Hepatocyte (in vitro differentiated cells): Measurements from ENCODE around the gene ZNF532. TPM values are rescaled to one million over a fixed set of nuclear protein-coding genes. Genes with fewer than 3 reads are reported as not detected.

ENCODE experiments used
- DNase-seq: peaks from one replicate; pipeline ENCODE4 v3.0.0-alpha.2; 2016; ENCODE audit warnings: low spot score
- H2AFZ ChIP-seq: fragments of 200-600 bp; sonication (generic); 2 replicates; pipeline ENCODE4 v1.6.0; 2016; ENCODE audit warnings: antibody characterized with exemption, mild to moderate bottlenecking
- H3K27ac ChIP-seq: fragments of 200-600 bp; sonication (generic); 2 replicates; pipeline ENCODE4 v1.5.1; 2016; ENCODE audit warnings: mild to moderate bottlenecking
- H3K27me3 ChIP-seq: fragments of 200-600 bp; sonication (generic); 2 replicates; pipeline ENCODE4 v1.6.1; 2016
- H3K36me3 ChIP-seq: fragments of 200-600 bp; sonication (generic); replicated peaks from 2 replicates; pipeline ENCODE4 v1.5.1; 2016; ENCODE audit warnings: low read depth; ENCODE audit not compliant: insufficient read depth
- H3K4me1 ChIP-seq: fragments of 200-600 bp; sonication (generic); 2 replicates; pipeline ENCODE4 v1.5.1; 2016; ENCODE audit warnings: mild to moderate bottlenecking, moderate library complexity; ENCODE audit not compliant: insufficient read depth
- H3K4me2 ChIP-seq: fragments of 200-600 bp; sonication (generic); 2 replicates; pipeline ENCODE4 v1.6.0; 2016
- H3K4me3 ChIP-seq: fragments of 200-600 bp; sonication (generic); 2 replicates; pipeline ENCODE4 v1.5.1; 2016; ENCODE audit warnings: mild to moderate bottlenecking
- H3K79me2 ChIP-seq: fragments of 200-600 bp; sonication (generic); 2 replicates; pipeline ENCODE4 v1.6.0; 2017; ENCODE audit warnings: mild to moderate bottlenecking
- H3K9me2 ChIP-seq: fragments of 200-600 bp; sonication (generic); replicated peaks from 2 replicates; pipeline ENCODE4 v1.6.0; 2017; ENCODE audit warnings: mild to moderate bottlenecking; ENCODE audit not compliant: insufficient read depth
- H3K9me3 ChIP-seq: fragments of 200-600 bp; sonication (generic); 2 replicates; pipeline ENCODE4 v1.5.1; 2016; ENCODE audit warnings: low read depth, mild to moderate bottlenecking
- H4K20me1 ChIP-seq: fragments of 200-600 bp; sonication (generic); 2 replicates; pipeline ENCODE4 v1.6.0; 2016; ENCODE audit warnings: mild to moderate bottlenecking; ENCODE audit not compliant: insufficient read depth, poor library complexity, severe bottlenecking
- EZH2 ChIP-seq: fragments of 200-600 bp; sonication (generic); IDR thresholded peaks from 2 replicates; pipeline ENCODE4 v1.6.1; 2016; ENCODE audit warnings: antibody characterized with exemption, mild to moderate bottlenecking, borderline replicate concordance
- EZH2phosphoT487 ChIP-seq: fragments of 200-600 bp; sonication (generic); IDR thresholded peaks from one replicate; pipeline ENCODE4 v1.6.1; 2018; ENCODE audit warnings: antibody characterized with exemption, mild to moderate bottlenecking, low read depth, moderate library complexity; ENCODE audit not compliant: unreplicated experiment, severe bottlenecking
- WGBS: methylation state at CpG from one replicate; pipeline ENCODE4 v1.1.6; 2016; ENCODE audit warnings: low lambda C conversion rate; ENCODE audit errors: missing lambda C conversion rate; 5-methylcytosine and 5-hydroxymethylcytosine counted together
- polyA plus RNA-seq: library from polyadenylated mRNA; unstranded; fragments of >200 nt; fragmentation: Nextera tagmentation; extraction: Ambion mirVana; gene quantifications from 2 replicates; pipeline ENCODE4 v1.2.1, GENCODE V29; 2016
- total RNA-seq: library from RNA; depleted of rRNA; stranded (reverse); fragments of >200 nt; gene quantifications from 2 replicates; pipeline ENCODE4 v1.2.3, GENCODE V29; 2014
- TF ChIP-seq, protein P1 (sequence below): fragments of 200-600 bp; sonication (generic); IDR thresholded peaks from 2 replicates; pipeline ENCODE4 v1.5.1; 2016; ENCODE audit warnings: antibody characterized with exemption, mild to moderate bottlenecking; ENCODE audit not compliant: poor library complexity

Gene ZNF532
- total and polyA plus RNA-seq, 2 experiments from 2014 or later = 15.9 to 36.5 TPM

DNA sequence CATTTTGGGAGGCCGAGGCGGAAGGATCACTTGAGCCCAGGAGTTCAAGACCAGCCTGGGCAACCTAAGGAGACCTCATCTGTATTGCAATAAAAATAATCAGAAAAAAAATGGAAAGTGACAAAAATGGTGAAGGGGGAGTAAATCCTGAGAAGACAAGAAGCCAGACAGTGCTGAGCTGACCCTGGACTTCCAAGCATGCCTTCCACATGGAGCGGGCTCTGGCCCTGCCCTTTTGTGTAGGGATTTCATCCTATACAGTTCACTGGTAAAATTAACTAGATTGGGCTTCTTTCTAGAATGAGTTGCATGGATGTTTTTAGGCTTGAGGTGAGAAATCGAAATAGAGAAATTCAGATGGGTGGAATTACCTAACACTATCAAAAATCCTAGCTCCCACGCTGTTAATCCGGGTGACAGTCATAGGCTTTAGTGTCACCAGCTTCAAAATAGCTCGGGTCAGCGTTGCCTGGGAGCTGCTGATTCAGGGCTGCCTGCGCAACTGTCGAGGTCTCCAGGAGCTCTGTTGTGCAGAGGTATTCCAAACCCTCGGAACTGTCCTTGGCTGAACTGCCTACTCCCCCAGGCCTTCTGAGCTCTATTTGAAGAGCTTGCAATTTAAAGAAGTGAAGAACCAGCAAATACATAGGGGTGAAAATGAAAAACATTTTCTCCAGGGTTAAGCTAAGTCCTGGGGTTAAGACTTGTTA, 21.5 kb upstream of the ZNF532 start:
- Histone ChIP-seq H3K79me2 (no peaks in the 10 kb centered on the region), H3K27ac (no peak overlapping the region), H2AFZ (no peak overlapping the region), H3K4me2 (no peak overlapping the region), H3K36me3 (no peaks in the 10 kb centered on the region), H3K27me3 (no peaks in the 10 kb centered on the region), H3K9me2 (no peaks in the 10 kb centered on the region), H3K4me3 (no peak overlapping the region), H3K4me1 (no peaks in the 10 kb centered on the region), H4K20me1 (no peaks in the 10 kb centered on the region), H3K9me3 (no peaks in the 10 kb centered on the region)
- DNase-seq = no peak
- WGBS = 72% methylated on average over 11 of the region's 11 CpGs
- TF ChIP-seq EZH2phosphoT487 (no peak), EZH2 (no peak)
- TF ChIP-seq, protein P1, sequence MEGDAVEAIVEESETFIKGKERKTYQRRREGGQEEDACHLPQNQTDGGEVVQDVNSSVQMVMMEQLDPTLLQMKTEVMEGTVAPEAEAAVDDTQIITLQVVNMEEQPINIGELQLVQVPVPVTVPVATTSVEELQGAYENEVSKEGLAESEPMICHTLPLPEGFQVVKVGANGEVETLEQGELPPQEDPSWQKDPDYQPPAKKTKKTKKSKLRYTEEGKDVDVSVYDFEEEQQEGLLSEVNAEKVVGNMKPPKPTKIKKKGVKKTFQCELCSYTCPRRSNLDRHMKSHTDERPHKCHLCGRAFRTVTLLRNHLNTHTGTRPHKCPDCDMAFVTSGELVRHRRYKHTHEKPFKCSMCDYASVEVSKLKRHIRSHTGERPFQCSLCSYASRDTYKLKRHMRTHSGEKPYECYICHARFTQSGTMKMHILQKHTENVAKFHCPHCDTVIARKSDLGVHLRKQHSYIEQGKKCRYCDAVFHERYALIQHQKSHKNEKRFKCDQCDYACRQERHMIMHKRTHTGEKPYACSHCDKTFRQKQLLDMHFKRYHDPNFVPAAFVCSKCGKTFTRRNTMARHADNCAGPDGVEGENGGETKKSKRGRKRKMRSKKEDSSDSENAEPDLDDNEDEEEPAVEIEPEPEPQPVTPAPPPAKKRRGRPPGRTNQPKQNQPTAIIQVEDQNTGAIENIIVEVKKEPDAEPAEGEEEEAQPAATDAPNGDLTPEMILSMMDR = no peak

DNA sequence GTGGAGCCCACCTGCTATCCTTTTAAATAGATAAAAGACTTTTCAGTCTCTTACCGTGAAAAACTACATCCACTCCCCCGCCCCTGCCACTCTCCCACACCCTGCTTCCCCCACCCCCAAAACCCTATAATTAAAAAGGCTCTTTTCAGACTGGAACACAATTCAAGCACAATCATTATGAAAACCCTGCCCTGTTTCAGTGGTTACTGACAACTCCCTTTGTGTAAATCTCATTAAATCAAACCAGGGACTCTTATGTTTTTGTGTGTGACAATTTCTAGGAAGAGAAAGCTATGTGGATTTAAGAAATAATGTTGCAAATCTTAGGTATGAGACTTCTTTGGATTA, 21.0 kb upstream of the ZNF532 start:
- Histone ChIP-seq H3K79me2 (no peaks in the 10 kb centered on the region), H3K9me2 (no peaks in the 10 kb centered on the region), H3K27ac (no peak overlapping the region), H3K4me2 (no peak overlapping the region), H4K20me1 (no peaks in the 10 kb centered on the region), H3K36me3 (no peaks in the 10 kb centered on the region), H3K9me3 (no peaks in the 10 kb centered on the region), H3K4me3 (no peak overlapping the region), H3K4me1 (no peaks in the 10 kb centered on the region), H2AFZ (no peak overlapping the region), H3K27me3 (no peaks in the 10 kb centered on the region)
- no peak for DNase-seq
- WGBS = no CpG with 5 or more reads among the region's 2 CpGs
- TF ChIP-seq, protein P1 = no peak
- TF ChIP-seq EZH2 (no peak), EZH2phosphoT487 (no peak)

DNA sequence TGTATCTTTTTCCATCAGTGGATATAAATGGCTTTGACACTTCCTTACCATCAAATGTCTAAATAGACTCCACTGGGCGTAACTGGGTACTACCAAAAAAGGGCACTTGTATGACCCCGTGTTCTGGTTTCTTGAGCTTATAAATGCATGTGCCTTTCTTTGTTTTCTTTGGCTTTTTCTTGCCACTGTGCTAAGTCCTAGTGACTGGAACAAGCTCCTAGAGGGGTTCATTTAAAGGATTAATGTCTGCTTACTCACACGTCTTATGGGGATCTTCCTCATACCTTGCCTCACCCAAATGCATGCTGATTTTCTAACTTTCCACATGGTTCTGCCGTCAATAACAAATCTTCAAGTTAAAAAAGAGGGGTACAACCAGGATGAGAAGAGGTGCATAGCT, 19.8 kb upstream of the ZNF532 start:
- TF ChIP-seq EZH2phosphoT487 = no peak
- TF ChIP-seq, protein P1 = no peak
- no peak for TF ChIP-seq EZH2
- no peak for DNase-seq
- Histone ChIP-seq H3K79me2 (no peaks in the 10 kb centered on the region), H3K27ac (no peak overlapping the region), H3K4me1 (no peaks in the 10 kb centered on the region), H4K20me1 (no peaks in the 10 kb centered on the region), H3K27me3 (no peaks in the 10 kb centered on the region), H3K9me3 (no peaks in the 10 kb centered on the region), H3K4me3 (no peak overlapping the region), H2AFZ (no peak overlapping the region), H3K36me3 (no peaks in the 10 kb centered on the region), H3K9me2 (no peaks in the 10 kb centered on the region), H3K4me2 (no peak overlapping the region)
- 92% methylated on average over 4 of the region's 4 CpGs for WGBS
